Measurements from ENCODE around the gene YTHDF1. TPM values are rescaled to one million over a fixed set of nuclear protein-coding genes. Genes with fewer than 3 reads are reported as not detected.

Gene YTHDF1
- total RNA-seq, 1 donor from 2014 or later = 42.4 TPM

- intact Hi-C loops (cut with micrococcal nuclease) = no loop called here
These were observed 29.2 kb downstream of the YTHDF1 start for GRCh38 chr20:63186528-63187316.

DNA sequence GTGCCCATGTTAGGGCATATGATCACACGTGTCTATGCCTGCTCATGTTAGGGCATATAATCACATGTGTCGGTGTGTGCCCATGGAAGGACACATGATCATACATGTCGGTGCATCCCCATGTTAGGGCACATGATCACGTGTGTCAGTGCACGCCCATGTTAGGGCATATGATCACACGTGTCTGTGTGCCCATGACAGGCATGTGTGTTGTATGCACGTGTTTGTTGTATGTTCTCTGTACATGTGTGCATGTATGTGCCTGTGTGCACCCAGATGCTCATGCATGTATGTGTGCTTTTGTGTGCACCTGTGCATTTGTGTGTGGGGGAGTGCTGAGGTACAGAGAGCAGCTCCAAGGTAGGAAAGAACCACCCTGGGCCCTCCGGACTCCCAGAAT, 29.8 kb downstream of the YTHDF1 start:
- intact Hi-C loops (cut with micrococcal nuclease) = no loop called here

GRCh38 chr20:63185215-63185796, 30.6 kb downstream of the YTHDF1 start:
- intact Hi-C loops (cut with micrococcal nuclease) = no loop called here

DNA sequence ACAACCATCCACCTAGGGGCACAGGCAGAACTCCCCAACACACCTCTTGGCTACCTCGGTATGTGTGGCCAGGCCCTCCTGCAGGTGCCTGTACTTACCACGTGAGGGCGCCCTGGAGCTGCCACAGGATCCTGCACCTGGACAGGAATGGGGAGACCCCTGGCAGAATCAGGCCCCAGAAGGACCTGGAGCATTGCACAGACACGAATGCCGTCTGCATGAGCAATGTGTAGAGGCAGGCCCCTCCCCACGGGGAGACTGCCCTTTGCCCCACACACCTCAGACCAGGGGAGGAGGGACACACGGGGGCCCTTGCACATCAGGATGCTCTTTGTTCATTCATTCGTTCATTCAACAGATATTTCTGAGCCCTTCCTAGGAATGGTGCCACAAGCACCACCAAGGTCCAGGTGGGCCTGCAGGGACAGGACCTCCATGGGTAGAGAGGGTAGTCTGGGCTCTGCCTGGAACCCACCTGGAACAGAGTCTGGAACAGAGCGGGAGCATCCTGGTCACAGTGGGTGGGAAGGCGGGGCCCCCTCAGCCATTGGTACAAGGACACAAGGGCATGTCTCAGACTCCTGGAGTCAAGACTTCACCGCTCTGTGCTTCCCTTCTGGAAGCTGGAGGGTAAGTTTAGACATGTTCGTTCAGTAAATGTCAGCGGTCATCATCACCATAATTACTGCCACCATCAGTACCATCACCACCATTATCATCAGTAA, 32.3 kb downstream of the YTHDF1 start:
- intact Hi-C loops (cut with micrococcal nuclease) = no loop called here

DNA sequence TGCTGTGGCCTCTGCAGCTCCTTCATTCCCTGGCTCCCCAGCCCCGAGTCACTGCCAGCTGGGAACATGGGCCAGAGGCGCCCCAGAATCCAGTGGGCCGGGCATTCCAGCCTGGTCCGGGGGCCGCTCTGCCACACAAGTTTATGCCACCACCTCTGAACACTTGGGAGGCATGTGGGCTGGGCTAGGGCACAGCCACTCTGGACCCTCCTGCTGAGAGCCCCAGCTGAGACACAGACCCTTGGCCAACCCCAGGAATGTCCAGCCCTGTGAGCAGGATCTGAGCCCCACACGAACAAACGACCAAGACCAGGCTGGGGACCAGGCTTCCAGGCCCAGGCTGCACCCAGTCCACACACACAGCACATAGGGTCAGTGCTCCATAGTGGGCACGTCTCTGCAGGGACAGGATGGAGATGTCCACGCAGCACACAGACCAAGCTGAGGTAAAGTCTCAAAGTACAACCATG, 33.0 kb downstream of the YTHDF1 start:
- intact Hi-C loops (cut with micrococcal nuclease) = no loop called here

GRCh38 chr20:63182425-63182824, 33.5 kb downstream of the YTHDF1 start:
- intact Hi-C loops (cut with micrococcal nuclease) = no loop called here

- intact Hi-C loops (cut with micrococcal nuclease) = no loop called here
These were observed 34.7 kb downstream of the YTHDF1 start for GRCh38 chr20:63181226-63181625.

GRCh38 chr20:63180569-63181185, 35.3 kb downstream of the YTHDF1 start:
- intact Hi-C loops (cut with micrococcal nuclease) = no loop called here

DNA sequence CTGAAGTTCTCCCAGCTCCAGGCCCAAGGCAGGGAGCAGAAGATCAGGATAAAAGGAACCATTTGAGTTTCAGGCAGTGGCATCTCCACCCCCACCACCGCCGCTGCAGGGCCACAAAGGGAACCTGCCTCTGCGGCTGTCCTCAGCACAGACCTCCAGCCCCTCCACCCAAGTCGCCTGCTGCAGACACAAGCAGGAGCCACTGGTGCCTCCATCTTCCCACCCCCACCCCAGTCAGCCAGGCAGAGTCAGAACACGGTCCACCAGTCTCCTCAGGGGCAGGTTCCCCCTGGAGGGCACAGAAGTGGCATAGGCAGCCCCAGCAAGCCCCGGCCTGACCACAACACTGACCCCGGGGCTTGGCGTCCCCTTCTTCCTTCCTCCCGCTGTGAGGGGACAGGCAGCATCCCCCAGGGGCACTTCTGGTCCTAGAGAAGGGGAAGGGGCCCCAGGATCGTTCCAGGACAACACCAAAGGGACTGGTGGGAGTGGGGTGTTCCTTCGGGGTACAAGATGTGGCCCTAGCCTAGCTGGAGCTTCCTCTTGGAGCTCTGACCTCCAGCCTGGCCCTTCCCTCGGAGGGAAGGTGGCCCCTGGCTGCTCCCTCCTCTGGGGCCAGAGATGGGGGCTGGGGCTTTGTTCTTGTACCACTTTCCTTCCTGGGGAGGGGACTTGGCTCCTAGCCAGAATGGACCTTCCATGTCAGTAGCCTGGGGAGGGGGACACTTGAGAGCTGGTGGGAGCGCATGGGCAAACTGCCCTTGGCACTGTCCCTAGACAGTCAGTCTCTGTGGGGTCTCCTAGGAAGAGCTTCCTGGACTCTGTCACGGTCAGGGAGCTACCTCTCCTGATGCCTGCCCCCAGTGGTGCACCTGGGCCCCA, 36.0 kb downstream of the YTHDF1 start:
- intact Hi-C loops (cut with micrococcal nuclease) = loop anchor here (5.0 kb wide), 1 partner anchor 123 kb away; no protein-coding TSS in a partner anchor

DNA sequence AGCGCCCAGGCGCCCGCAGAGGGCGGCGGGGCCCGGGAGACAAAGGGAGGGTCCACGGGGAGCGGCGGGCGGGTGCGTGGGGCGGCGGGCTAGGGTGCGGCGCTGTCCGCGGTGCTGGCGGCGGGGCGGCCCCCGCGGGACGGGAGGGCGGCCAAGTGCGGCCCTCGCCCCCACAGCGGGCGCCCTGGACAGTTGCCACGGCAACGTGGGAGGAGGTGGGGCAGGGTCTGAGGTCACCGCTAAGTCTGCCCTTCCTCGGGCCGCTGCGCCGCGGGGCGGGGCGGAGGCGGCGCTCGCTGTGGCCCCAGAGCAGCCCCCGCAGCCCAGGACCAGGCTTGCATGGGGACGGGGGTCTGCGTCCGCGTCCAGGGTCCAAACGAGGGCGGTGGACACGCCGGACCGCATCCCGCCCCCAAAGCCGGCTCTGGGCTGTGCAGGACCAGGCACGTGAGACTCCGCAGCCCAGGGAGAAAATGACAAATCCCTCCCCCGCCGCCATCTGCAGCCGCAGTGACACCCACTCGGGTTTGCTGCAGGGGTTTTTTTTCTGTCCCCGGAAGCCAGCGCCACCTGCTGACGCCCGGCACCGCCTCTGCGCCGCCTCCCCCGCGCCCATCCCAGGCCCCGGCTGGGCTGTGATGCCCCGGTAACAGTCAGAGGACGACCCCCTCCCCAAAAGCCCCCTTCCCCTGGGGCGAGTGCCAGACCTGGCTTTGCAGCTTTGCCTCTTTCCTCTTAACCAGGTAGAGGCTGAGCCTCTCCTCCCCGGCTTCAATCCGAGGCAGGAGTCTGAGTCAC, 36.8 kb downstream of the YTHDF1 start:
- intact Hi-C loops (cut with micrococcal nuclease) = loop anchor here (5.0 kb wide), 1 partner anchor 122 kb away; no protein-coding TSS in a partner anchor

- intact Hi-C loops (cut with micrococcal nuclease) = loop anchor here (5.0 kb wide), 1 partner anchor 121 kb away; no protein-coding TSS in a partner anchor
These were observed 37.5 kb downstream of the YTHDF1 start for GRCh38 chr20:63178446-63178820.

DNA sequence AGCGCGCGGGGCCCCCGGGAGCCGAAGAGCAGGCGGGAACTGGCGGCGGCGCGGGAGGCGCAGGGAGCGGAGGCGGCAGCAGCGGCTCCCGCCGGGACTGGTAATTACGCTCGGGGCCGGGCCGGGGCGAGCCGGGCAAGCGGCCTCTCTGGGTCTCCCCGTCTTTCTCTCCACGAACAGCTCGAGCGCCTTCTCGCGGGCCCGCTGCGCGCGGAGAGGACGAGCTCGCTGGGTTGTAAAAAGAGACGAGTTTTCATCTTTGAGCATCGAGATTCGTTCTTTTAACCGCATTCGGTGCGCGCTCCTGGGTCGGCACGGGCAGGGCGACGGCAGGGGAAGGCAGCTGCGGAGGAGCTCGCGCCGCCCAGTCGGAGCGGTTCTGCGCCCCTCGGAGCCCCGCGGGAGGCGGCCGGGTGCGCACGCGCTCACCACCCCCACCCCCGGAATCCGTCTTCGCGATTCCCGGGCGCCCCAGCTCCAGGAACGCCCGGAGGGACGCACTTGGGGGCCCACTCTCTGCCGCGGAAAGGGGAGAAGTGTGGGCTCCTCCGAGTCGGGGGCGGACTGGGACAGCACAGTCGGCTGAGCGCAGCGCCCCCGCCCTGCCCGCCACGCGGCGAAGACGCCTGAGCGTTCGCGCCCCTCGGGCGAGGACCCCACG, 38.0 kb downstream of the YTHDF1 start:
- intact Hi-C loops (cut with micrococcal nuclease) = loop anchor here (5.0 kb wide), 1 partner anchor 121 kb away; no protein-coding TSS in a partner anchor

DNA sequence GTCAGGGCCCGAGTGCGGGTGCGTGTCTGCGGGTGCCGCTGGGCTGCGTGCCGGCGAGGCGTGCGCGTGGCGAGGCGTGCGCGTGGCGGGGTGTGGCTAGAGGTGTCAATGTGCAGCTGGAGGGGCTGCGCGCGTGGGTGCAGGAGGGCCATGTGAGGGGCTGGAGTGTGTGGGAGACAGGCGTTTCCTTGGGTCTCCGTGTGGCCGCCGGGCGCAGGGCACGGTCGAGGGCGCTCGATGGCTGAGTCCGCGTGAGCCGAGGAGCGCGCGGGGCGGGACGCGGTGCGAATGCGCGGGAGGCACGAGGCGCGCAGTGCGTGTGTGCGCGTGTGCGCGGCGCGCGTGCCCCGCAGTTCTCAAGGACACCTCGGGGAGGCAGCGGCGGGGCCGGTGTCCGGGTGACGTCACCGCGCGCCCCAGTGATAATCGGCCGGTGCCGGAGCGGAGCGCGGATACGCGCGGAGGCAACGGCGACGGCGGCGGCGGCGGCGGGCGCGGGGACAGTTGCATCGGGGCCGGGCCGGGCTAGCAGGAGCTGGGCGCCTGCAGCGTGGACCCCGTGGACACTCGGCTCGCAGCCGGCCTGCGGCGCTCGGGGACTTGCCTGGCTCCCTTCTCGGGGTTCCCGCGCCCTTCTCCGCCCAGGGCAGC, 38.7 kb downstream of the YTHDF1 start:
- intact Hi-C loops (cut with micrococcal nuclease) = loop anchor here (5.0 kb wide), 1 partner anchor 120 kb away; no protein-coding TSS in a partner anchor

DNA sequence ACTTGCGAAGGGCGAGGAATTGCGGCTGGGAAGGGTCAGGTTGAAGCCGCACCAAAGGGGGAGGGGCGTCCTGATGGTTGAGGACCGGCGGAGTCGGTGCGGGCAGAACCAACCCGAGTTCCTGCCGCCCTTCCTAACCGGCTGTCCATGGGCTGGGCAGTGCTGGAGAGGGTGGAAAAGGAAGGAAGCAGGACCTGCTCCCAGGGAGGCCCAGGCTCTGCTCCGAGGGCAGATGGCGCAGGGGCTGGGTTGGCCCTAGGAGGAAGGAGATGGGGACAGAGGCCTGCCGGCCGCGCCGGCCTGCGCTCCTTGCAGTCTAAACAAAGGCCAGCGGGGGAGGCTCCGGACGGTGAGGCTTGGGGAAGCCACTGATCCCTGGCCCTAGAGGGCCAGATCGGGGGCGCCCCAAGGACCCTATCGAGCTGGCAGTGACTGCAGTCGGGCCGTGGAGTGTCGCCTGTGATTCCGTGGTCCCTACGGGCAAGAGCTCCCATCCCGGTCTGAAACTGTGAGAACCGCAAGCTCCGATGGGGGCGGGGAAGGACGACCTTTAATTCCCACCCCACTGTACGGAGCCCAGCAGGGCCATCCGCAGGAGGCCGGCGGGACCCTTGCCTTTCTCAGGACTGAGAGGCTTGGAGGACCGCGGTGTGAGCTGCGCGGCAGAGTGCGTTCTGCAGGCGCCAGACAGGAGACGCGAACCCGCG, 39.4 kb downstream of the YTHDF1 start:
- intact Hi-C loops (cut with micrococcal nuclease) = loop anchor here (5.0 kb wide), 1 partner anchor 119 kb away; no protein-coding TSS in a partner anchor

DNA sequence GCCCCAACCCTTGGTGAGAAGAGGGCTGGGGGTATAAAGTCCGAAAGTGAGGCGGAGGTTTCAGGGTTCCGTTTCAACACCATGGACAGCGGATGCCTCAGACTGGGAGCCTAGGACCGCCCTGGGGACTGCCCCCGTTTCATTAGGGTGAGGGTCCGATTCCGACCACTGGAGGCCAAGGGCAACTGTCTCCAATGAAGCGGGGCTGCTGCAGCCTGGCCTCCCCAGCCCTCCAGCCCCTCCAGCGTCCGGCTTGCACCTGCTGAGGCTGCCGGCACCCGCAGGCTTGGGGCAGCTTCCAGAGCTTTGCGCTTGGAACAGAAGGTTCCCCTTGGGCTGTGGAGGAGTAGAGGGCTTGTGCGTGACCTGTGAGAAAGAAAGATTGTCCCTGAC, 39.9 kb downstream of the YTHDF1 start:
- intact Hi-C loops (cut with micrococcal nuclease) = loop anchor here (5.0 kb wide), 1 partner anchor 119 kb away; no protein-coding TSS in a partner anchor

DNA sequence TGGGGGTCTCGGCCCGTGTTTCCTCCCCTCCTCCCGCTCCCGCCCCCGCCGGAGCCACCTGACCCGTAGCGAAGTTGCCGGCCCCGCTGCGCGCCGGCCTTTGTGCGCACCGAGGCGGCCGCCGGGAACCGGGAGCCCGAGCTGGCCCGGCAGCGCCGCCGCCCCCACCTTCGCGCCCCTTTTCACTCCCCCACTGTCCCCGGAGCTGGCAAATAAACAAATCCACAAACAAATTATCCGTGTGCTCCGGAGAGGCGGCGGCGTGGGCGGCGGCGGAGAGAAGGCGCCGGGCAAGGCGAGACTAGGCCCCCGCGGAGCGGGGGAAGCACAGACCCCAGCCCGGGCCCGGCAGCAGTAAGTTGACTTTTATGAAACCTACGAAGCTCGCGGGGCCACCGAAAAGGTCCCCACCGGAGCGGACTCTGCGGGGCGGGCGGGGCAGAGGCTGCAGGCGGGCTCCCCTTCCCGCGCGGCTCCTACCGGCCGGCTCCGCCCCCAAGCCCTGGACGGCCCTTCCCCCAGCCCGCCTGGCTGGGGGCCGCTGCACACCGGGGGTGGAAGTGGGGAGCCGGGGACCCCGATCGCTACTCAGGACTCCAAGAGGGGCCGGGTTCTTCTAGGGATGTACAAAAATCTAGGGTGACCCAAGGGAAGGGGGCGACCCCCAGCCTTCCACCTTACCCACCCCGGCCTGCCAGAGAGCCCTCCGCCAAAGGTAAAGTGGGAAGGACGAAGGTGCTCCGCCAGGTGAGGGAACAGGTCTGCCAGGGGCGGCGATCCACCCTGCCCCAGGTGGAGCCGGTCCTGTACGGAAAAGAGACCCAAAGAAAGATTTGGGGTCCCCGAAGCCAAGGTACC, 40.7 kb downstream of the YTHDF1 start:
- intact Hi-C loops (cut with micrococcal nuclease) = loop anchor here (5.0 kb wide), 1 partner anchor 118 kb away; no protein-coding TSS in a partner anchor
